ENCODE results near the gene GPR108. TPM values are rescaled to one million over a fixed set of nuclear protein-coding genes. Genes with fewer than 3 reads are reported as not detected.
A peak's percentile ranks its signal among the peaks of the same experiment; 100 is the strongest.

Gene GPR108
- total and polyA plus RNA-seq, 2 of the 13 experiments (the other 11 are each of a cell fraction or from before 2014, with no cell fraction given), result 36.4 to 63.0 TPM

DNA sequence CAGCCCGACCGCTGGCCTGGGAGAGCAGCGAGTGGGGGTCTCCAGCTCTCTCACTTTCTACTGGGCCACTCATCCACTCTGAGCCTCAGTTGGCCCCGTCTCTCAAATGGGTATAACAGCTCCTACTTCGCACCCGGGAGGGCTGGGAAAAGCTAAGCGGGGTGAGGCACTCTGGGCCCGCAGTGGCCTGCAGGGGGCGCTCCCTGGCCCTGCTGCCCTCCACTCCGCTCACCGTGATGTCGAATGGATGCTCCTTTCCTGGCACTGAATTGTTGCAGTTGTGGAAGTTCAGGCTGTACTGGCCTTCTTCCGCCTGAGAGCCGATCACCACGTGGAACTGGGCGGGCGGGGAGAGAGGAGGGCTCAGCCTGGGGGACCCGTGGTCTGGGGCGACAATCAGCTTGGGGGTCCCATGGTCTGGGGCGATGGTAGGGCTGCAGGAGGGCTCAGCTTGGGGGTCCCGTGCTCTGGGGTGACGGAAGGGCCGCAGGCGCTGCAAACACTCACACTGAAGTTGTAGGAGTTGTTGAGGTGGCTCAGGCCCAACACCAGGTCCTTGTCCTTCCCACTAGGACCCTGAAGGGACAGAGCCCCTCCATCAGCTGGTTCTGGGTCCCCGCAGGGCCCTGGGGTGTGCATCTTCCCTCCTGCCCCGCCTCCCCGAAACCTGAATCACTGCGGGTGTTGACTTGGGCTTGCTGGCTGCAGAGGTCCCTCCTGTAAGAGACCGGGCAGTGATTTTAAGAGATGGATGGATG is 3.9 kb downstream of the GPR108 start:
- Histone ChIP-seq H3K79me2 (ENCODE audit: insufficient read depth, low read length) (peaks cover 14% of the 10 kb centered on the region), H3K9ac (ENCODE audit: insufficient read depth, low read depth, low read length) (no peak overlapping the region), H3K36me3 (replicated peaks in 1 of 2; ENCODE audit: control insufficient read depth in 1 of 2, insufficient read depth in 2 of 2, low read length in 2 of 2) (peaks cover 0 to 2% of the 10 kb centered on the region in 2 experiments; a peak in 2 of 5 replicates), H3K4me1 (ENCODE audit: insufficient read depth, low read length) (peaks cover 55% of the 10 kb centered on the region), H3K9me3 (ENCODE audit: low read length) (no peaks in the 10 kb centered on the region), H3K4me2 (ENCODE audit: low read depth, low read length) (peak overlapping the region; percentile 57), H2AFZ (ENCODE audit: low read length) (no peak overlapping the region), H3K27ac (ENCODE audit: extremely low read length, insufficient read depth, low read length) (peak overlapping the region; percentile 40), H3K4me3 (replicated peaks in 1 of 3; ENCODE audit: insufficient read depth in 1 of 3, low read depth in 2 of 3, low read length in 3 of 3) (peak overlapping the region in 1 of 3 experiments; percentile 50; a peak in 1 of 6 replicates), H3K27me3 (ENCODE audit: control insufficient read depth in 1 of 2, insufficient read depth in 2 of 2, low read length in 2 of 2) (no peaks in the 10 kb centered on the region), H4K20me1 (ENCODE audit: insufficient read depth, low read length) (no peaks in the 10 kb centered on the region)
- FAIRE-seq (no peak), DNase-seq (ENCODE audit: low spot score) (no peak), ATAC-seq (no peak)
- intact Hi-C loops (cut with micrococcal nuclease; ENCODE audit: unreplicated experiment), result loop anchor here (10.0 kb wide), 1 partner anchor 1141 kb away; the partner anchor contains the start of gene PRR36
- in situ Hi-C loops (cut with HindIII; ENCODE audit: extremely low pct_ligation_motif_present, low pct_unique_long_range_greater_than_20kb), result no loop called here
- ChIA-PET POLR2A (interaction anchor here (1.4 kb wide), 1 partner anchor 13 kb away, joined by 12 read pairs; the partner anchor contains the start of gene C3), CTCF (ENCODE audit: low intra/inter-chr PET ratio, low total read pairs) (no interaction called here)
- BruUV-seq (replicated peaks), result no TSS peak
- 91% methylated on average over 12 of the region's 29 CpGs for WGBS (ENCODE audit: low lambda C conversion rate)
- TF ChIP-seq ZBTB20 (CRISPR knock-in tag; IDR thresholded peaks at IDR 0.05; ENCODE audit: borderline replicate concordance, low read depth), result peak; percentile 16; the same call in 1 of the 2 replicates
- TF ChIP-seq ZNF550 (CRISPR knock-in tag; IDR thresholded peaks at IDR 0.05; ENCODE audit: borderline replicate concordance), result no peak
- TF ChIP-seq YEATS4 (CRISPR knock-in tag; IDR thresholded peaks at IDR 0.05; ENCODE audit: borderline replicate concordance), result no peak
- TF ChIP-seq, protein P1, sequence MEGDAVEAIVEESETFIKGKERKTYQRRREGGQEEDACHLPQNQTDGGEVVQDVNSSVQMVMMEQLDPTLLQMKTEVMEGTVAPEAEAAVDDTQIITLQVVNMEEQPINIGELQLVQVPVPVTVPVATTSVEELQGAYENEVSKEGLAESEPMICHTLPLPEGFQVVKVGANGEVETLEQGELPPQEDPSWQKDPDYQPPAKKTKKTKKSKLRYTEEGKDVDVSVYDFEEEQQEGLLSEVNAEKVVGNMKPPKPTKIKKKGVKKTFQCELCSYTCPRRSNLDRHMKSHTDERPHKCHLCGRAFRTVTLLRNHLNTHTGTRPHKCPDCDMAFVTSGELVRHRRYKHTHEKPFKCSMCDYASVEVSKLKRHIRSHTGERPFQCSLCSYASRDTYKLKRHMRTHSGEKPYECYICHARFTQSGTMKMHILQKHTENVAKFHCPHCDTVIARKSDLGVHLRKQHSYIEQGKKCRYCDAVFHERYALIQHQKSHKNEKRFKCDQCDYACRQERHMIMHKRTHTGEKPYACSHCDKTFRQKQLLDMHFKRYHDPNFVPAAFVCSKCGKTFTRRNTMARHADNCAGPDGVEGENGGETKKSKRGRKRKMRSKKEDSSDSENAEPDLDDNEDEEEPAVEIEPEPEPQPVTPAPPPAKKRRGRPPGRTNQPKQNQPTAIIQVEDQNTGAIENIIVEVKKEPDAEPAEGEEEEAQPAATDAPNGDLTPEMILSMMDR (CRISPR knock-in tag; IDR thresholded peaks at IDR 0.05), result peak; percentile 45; the same call in 1 of the 2 replicates
- no peak for TF ChIP-seq MIER3 (CRISPR knock-in tag; IDR thresholded peaks at IDR 0.05; ENCODE audit: borderline replicate concordance)
- no peak for TF ChIP-seq ZBTB43 (CRISPR knock-in tag; conservative IDR thresholded peaks at IDR 0.05)
- 0 out of 2 replicates have a peak, but pooled peaks have one; percentile 7 for TF ChIP-seq ZNF768 (CRISPR knock-in tag; IDR thresholded peaks at IDR 0.05)
- peak; percentile 96 for TF ChIP-seq ZNF629 (CRISPR knock-in tag; conservative IDR thresholded peaks at IDR 0.05)
- TF ChIP-seq PATZ1 (CRISPR knock-in tag; IDR thresholded peaks at IDR 0.05), result no peak
- TF ChIP-seq ZMYM3 (CRISPR knock-in tag; IDR thresholded peaks at IDR 0.05), result peak; percentile 79
- TF ChIP-seq PCBP1 (IDR thresholded peaks at IDR 0.05; ENCODE audit: borderline replicate concordance, low read depth, low read length), result 0 out of 2 replicates have a peak, but pooled peaks have one; percentile 13
- TF ChIP-seq ZBTB33 (CRISPR knock-in tag; IDR thresholded peaks at IDR 0.05), result peak; percentile 91
- TF ChIP-seq, protein P2, sequence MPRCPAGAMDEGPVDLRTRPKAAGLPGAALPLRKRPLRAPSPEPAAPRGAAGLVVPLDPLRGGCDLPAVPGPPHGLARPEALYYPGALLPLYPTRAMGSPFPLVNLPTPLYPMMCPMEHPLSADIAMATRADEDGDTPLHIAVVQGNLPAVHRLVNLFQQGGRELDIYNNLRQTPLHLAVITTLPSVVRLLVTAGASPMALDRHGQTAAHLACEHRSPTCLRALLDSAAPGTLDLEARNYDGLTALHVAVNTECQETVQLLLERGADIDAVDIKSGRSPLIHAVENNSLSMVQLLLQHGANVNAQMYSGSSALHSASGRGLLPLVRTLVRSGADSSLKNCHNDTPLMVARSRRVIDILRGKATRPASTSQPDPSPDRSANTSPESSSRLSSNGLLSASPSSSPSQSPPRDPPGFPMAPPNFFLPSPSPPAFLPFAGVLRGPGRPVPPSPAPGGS (CRISPR knock-in tag; IDR thresholded peaks at IDR 0.05), result 0 out of 2 replicates have a peak, but pooled peaks have one; percentile 15
- TF ChIP-seq RBFOX2 (IDR thresholded peaks at IDR 0.05; ENCODE audit: low read depth, low read length), result peak; percentile 42
